ENCODE results near the gene SLC10A3. TPM values are rescaled to one million over a fixed set of nuclear protein-coding genes. Genes with fewer than 3 reads are reported as not detected.

The SLC10A3 gene
- total RNA-seq, 2 experiments from 2014 or later = 15.7 to 16.4 TPM

DNA sequence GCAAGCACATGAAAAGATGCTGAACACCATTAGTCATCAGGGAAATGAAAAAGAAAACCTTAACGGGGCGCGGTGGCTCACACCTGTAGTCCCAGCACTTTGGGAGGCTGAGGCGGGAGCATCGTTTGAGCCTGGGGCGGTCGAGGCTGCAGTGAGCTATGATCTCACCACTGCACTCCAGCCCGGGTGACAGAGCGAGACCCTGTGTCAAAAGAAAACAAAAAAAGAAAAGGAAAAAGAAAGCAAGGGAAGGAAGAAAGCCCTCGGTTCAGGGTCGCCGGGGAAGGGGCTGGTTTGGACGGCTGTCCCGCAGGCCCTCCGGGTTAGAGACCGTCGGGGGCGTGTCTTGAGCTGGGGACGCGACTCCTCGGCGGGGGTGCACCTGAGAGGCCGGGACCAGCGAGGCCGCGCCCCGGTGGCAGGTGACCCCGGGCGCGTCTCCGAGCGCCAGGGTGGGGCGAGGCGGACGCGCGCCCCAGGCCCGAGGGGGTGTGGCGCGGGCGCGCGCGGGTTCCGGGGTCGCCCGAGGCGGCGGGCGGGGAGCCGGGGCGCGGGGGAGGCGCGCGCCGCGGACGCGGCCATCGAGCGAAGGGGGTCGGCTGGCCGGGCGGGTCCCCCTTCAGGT, 32.8 kb downstream of the SLC10A3 start:
- intact Hi-C loops (cut with DNase I, micrococcal nuclease) = loop anchor here in 1 of 2 experiments (1.0 to 2.0 kb wide), 3 partner anchors 21 to 33 kb away; partner anchors contain the start of genes GDI1 and SLC10A3
- H3K36me3 Mint-ChIP-seq (ENCODE audit: low read depth) = peaks cover 17% of the 10 kb centered on the region
- CTCF ChIA-PET = no interaction called here

DNA sequence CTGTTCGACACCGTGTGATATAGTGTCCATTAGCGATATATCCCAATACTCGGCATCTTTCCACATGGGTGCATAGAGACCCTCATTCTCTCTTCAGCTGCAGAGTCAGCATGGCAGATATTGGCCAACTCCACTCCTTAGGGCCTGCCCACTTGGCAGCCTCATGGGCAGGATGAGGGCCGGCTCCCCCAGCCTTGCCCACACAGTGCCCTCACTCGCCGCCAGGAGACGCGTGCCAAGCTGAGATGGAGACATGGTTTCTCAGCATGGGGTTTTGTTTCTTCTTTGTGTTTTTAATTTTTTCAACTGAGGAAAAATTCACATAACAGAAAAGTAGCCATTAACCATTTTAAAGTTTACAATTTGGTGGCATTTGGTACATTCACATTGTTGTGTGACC, 37.6 kb downstream of the SLC10A3 start:
- ChIA-PET CTCF (no interaction called here), POLR2A (no interaction called here)
- peaks cover 5% of the 10 kb centered on the region for H3K4me1 Mint-ChIP-seq (ENCODE audit: low read depth)
- Histone ChIP-seq H3K36me3 (ENCODE audit: insufficient read depth, low read length) (peaks cover 26% of the 10 kb centered on the region), H3K4me3 (ENCODE audit: low read length) (no peak overlapping the region), H3K4me1 (ENCODE audit: insufficient read depth, low read length) (peaks cover 5% of the 10 kb centered on the region), H3K27me3 (ENCODE audit: control insufficient read depth in 1 of 2, insufficient read depth in 2 of 2, low read length in 2 of 2) (no peaks in the 10 kb centered on the region), H3K27ac (ENCODE audit: low read depth in 1 of 2, low read length in 2 of 2) (no peak overlapping the region), H3K9me3 (ENCODE audit: control insufficient read depth in 1 of 2, insufficient read depth in 1 of 2, low read length in 2 of 2) (no peaks in the 10 kb centered on the region)
- no peaks in the 10 kb centered on the region for H3K27me3 Mint-ChIP-seq
- H3K36me3 Mint-ChIP-seq (ENCODE audit: low read depth) = peaks cover 16% of the 10 kb centered on the region
- intact Hi-C loops (cut with DNase I, micrococcal nuclease) = no loop called here
- TF ChIP-seq, protein P1, sequence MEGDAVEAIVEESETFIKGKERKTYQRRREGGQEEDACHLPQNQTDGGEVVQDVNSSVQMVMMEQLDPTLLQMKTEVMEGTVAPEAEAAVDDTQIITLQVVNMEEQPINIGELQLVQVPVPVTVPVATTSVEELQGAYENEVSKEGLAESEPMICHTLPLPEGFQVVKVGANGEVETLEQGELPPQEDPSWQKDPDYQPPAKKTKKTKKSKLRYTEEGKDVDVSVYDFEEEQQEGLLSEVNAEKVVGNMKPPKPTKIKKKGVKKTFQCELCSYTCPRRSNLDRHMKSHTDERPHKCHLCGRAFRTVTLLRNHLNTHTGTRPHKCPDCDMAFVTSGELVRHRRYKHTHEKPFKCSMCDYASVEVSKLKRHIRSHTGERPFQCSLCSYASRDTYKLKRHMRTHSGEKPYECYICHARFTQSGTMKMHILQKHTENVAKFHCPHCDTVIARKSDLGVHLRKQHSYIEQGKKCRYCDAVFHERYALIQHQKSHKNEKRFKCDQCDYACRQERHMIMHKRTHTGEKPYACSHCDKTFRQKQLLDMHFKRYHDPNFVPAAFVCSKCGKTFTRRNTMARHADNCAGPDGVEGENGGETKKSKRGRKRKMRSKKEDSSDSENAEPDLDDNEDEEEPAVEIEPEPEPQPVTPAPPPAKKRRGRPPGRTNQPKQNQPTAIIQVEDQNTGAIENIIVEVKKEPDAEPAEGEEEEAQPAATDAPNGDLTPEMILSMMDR (IDR thresholded peaks at IDR 0.05) = no peak
- ATAC-seq (ENCODE audit: poor library complexity) (no peak), DNase-seq (no peak)
- H3K4me3 Mint-ChIP-seq = no peak overlapping the region
- H3K27ac Mint-ChIP-seq = no peak overlapping the region
- no peaks in the 10 kb centered on the region for H3K9me3 Mint-ChIP-seq

More for the DNA sequence above, 32.8 kb downstream of the SLC10A3 start:
- TF ChIP-seq, protein P1 (IDR thresholded peaks at IDR 0.05) = no peak
- DNase-seq = peak in 13 of 14 experiments; percentile 24 to 85 (median 60)
- ATAC-seq (ENCODE audit: poor library complexity) = peak; percentile 59
- Histone ChIP-seq H3K4me3 (ENCODE audit: low read length) (peak overlapping the region; percentile 50), H3K9me3 (ENCODE audit: control insufficient read depth in 1 of 2, insufficient read depth in 1 of 2, low read length in 2 of 2) (no peaks in the 10 kb centered on the region), H3K4me1 (ENCODE audit: insufficient read depth, low read length) (peaks cover 23% of the 10 kb centered on the region), H3K27me3 (ENCODE audit: control insufficient read depth in 1 of 2, insufficient read depth in 2 of 2, low read length in 2 of 2) (no peaks in the 10 kb centered on the region), H3K36me3 (ENCODE audit: insufficient read depth, low read length) (peaks cover 13% of the 10 kb centered on the region), H3K27ac (ENCODE audit: low read depth in 1 of 2, low read length in 2 of 2) (no peak overlapping the region)
- Mint-ChIP-seq H3K4me3 (peak overlapping the region; percentile 92), H3K9me3 (no peaks in the 10 kb centered on the region), H3K4me1 (ENCODE audit: low read depth) (peaks cover 11% of the 10 kb centered on the region), H3K27ac (peak overlapping the region; percentile 83), H3K27me3 (no peaks in the 10 kb centered on the region)
- POLR2A ChIA-PET = interaction anchor here (0.8 to 1.7 kb wide), 7 partner anchors 16 to 59 kb away, joined by 4 to 8 read pairs (median 5); partner anchors contain the start of genes RPL10, SLC10A3 and UBL4A

DNA sequence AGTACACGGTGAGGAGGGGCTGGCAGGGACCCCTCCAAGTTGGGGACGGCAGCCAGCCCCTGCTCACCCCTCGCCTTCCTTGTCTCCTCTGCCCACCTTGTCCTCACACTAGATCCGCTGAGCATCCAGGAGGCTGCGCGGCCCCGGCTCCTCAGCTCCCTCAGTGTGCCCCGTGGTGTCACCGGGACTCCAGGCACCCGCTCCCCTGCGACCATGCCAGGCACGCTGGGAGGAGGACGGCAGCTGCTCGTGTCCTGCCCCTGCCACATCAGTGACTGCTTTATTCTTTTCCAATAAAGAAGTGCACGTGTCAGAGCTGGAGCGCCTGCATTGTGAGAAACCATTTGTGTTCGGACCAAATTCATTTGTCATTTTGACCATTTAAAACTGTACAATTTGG, 40.1 kb downstream of the SLC10A3 start:
- Histone ChIP-seq H3K9me3 (ENCODE audit: control insufficient read depth in 1 of 2, insufficient read depth in 1 of 2, low read length in 2 of 2) (no peaks in the 10 kb centered on the region), H3K4me1 (ENCODE audit: insufficient read depth, low read length) (peaks cover 17% of the 10 kb centered on the region), H3K27me3 (ENCODE audit: control insufficient read depth in 1 of 2, insufficient read depth in 2 of 2, low read length in 2 of 2) (no peaks in the 10 kb centered on the region), H3K36me3 (ENCODE audit: insufficient read depth, low read length) (peaks cover 38% of the 10 kb centered on the region), H3K4me3 (ENCODE audit: low read length) (no peak overlapping the region), H3K27ac (ENCODE audit: low read depth in 1 of 2, low read length in 2 of 2) (no peak overlapping the region)
- ATAC-seq (ENCODE audit: poor library complexity) (no peak), DNase-seq (no peak)
- Mint-ChIP-seq H3K4me1 (ENCODE audit: low read depth) (no peaks in the 10 kb centered on the region), H3K27ac (no peak overlapping the region), H3K9me3 (no peaks in the 10 kb centered on the region), H3K36me3 (ENCODE audit: low read depth) (peaks cover 21% of the 10 kb centered on the region), H3K4me3 (no peak overlapping the region), H3K27me3 (no peaks in the 10 kb centered on the region)
- TF ChIP-seq, protein P1 (IDR thresholded peaks at IDR 0.05) = no peak
- intact Hi-C loops (cut with DNase I, micrococcal nuclease) = no loop called here
- CTCF ChIA-PET = no interaction called here
- POLR2A ChIA-PET = no interaction called here
